Right lobe of liver (tissue), 4 donors: ENCODE measurements around the gene GRXCR1.

Experiments used
- POLR2A ChIP-seq: fragments of 450-650 bp; IDR thresholded peaks from one replicate; pipeline ENCODE4 v1.6.1; 2017; ENCODE audit warnings: antibody characterized with exemption, mild to moderate bottlenecking
- TF ChIP-seq, protein P1 (sequence below), 4 donors: fragments of 200-600 bp in 3 of 4; fragments of 450-650 bp in 1 of 4; IDR thresholded peaks; one replicate each; pipeline versions ENCODE4 v1.5.1 to v1.8.0; 2016 to 2022; ENCODE audit warnings: antibody characterized with exemption in 4 of 4, mild to moderate bottlenecking in 2 of 4
- donor health status: DM: no; HTN: no; CAD: no.
- donor health status: DM: no; HTN: no; CAD: no.
- donor health status: DM: no; HTN: yes; CAD: no.

DNA sequence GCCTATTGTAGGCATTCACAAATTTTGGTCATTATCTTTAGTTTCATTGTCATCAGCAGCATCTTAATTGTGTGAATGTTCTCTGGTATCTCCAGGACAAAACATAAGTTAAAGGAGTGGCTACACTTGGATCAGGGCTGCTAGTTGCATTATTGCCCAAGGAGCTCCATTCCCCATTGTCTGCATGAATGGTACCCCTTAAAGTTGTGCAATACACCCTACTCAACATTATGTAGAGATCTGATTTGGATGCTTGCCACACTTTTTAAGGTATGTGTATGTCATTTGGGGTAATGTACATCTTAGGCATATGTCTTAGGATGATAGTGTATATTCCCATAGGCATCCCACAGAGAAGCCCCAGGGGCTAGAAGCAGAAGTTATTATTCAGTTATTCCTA, 2.9 kb downstream of the GRXCR1 start:
- TF ChIP-seq, protein P1, sequence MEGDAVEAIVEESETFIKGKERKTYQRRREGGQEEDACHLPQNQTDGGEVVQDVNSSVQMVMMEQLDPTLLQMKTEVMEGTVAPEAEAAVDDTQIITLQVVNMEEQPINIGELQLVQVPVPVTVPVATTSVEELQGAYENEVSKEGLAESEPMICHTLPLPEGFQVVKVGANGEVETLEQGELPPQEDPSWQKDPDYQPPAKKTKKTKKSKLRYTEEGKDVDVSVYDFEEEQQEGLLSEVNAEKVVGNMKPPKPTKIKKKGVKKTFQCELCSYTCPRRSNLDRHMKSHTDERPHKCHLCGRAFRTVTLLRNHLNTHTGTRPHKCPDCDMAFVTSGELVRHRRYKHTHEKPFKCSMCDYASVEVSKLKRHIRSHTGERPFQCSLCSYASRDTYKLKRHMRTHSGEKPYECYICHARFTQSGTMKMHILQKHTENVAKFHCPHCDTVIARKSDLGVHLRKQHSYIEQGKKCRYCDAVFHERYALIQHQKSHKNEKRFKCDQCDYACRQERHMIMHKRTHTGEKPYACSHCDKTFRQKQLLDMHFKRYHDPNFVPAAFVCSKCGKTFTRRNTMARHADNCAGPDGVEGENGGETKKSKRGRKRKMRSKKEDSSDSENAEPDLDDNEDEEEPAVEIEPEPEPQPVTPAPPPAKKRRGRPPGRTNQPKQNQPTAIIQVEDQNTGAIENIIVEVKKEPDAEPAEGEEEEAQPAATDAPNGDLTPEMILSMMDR (IDR thresholded peaks at IDR 0.05): no peak
- TF ChIP-seq POLR2A: no peak
